GM13977 (cell line): Measurements from ENCODE around the gene BLTP2.
A peak's percentile ranks its signal among the peaks of the same experiment; 100 is the strongest.
"Not testable (repeated sequence)": the region's sequence is repeated elsewhere in the genome, so short reads cannot be mapped to it uniquely, and the experiment has no call there.

ENCODE experiments used
- DNase-seq: peaks from one replicate; pipeline ENCODE4 v3.0.0; 2012; ENCODE audit warnings: low spot score
- in situ Hi-C: fragments of 300-500 bp; cut with MboI; formaldehyde crosslinking; loops from one replicate; pipeline ENCODE4 v1.12.0; 2022; ENCODE audit warnings: low sequenced_read_pairs, low pct_unique_long_range_greater_than_20kb, mixed read lengths, inconsistent platforms; ENCODE audit not compliant: unreplicated experiment
- TF ChIP-seq, protein P1 (sequence below): IDR thresholded peaks from 2 replicates; pipeline ENCODE4 v1.5.1; 2012; ENCODE audit warnings: mild to moderate bottlenecking, control low read depth; ENCODE audit not compliant: insufficient read depth; ENCODE audit errors: extremely low read depth, missing control alignments

BLTP2 gene

DNA sequence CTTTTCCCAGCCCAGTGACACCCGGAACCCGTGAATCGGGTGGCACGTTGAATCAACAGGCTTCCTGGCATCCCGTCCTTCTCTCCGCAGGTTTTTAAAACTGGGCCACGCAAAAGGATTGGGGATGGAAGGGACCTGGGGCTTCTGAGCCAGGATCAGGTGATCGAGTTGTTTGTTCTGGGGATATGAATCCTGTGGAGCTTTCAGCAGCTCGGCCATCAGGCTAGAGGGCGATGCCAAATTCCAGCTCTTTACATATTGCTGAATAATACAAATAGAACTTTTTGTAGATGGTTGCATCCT is 17.5 kb upstream of the BLTP2 start:
- in situ Hi-C loops, result no loop called here
- no peak for DNase-seq
- TF ChIP-seq, protein P1, sequence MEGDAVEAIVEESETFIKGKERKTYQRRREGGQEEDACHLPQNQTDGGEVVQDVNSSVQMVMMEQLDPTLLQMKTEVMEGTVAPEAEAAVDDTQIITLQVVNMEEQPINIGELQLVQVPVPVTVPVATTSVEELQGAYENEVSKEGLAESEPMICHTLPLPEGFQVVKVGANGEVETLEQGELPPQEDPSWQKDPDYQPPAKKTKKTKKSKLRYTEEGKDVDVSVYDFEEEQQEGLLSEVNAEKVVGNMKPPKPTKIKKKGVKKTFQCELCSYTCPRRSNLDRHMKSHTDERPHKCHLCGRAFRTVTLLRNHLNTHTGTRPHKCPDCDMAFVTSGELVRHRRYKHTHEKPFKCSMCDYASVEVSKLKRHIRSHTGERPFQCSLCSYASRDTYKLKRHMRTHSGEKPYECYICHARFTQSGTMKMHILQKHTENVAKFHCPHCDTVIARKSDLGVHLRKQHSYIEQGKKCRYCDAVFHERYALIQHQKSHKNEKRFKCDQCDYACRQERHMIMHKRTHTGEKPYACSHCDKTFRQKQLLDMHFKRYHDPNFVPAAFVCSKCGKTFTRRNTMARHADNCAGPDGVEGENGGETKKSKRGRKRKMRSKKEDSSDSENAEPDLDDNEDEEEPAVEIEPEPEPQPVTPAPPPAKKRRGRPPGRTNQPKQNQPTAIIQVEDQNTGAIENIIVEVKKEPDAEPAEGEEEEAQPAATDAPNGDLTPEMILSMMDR, result no peak

DNA sequence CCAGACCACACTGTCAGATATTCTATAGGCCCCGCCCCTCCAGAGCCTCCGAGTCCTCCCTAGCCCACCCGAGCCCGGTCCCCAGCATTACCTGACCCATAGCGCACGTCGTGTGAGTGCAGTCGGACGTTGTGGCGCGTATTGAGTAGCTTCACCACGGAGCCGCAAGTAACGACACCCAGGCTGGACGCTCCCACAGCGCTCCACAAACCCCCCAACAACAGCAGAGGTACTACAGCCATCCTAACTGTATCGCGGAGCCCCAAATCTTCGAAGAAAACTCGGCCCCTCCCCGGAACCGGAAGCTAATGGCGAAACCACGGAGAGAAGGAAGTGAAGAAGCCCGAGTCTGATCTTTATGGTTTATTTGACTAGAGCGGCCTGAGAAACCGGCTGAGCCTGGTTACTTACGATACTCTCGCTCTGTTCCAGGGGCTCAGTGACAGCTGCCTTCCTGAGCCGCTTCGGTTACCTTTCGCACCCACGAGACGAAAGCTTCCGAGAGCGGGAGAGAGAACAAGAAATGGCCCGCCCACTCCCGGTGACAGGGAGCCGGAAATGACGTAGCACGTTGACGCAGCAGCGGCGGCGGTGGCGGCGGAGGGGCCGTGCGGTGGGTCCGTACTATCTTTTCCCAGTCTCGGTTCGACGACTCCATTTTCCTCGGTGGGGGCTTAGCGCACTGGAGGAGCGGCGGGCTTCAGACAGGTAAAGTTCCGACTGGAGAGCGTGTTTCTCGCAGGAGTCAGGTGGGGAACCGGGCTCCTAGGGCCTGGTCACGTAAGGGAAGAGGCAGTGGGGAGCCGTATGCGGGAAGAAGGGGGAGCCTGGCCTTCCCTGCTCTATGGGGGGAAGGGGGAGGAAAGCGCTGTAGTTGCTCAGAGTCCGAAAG is 16.9 kb upstream of the BLTP2 start, which contains the start of the genes SDF2 and SUPT6H:
Gene SDF2 (minus strand): TSS at position 272 of the 892 bp plus-strand sequence. CDS start 30 bp downstream, at position 242.
Gene SUPT6H (plus strand): TSS at position 571 of the 892 bp plus-strand sequence. CDS start 11,197 bp downstream, outside the sequence.
- TF ChIP-seq, protein P1, result no peak
- DNase-seq, result peak; percentile 94
- in situ Hi-C loops, result no loop called here

DNA sequence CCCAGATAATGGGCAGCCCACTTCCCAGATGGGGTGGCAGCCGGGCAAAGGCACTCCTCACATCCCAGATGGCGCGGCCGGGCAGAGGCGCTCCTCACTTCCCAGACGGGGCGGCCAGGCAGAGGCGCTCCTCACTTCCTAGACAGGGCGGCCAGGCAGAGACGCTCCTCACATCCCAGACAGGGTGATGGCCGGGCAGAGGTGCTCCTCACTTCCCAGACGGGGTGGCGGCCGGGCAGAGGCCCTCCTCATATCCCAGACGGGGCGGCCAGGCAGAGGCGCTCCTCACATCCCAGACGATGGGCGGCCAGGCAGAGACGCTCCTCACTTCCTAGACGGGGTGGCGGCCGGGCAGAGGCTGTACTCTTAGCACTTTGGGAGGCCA is 14.5 kb upstream of the BLTP2 start:
- DNase-seq, in situ Hi-C loops: not testable (repeated sequence)

DNA sequence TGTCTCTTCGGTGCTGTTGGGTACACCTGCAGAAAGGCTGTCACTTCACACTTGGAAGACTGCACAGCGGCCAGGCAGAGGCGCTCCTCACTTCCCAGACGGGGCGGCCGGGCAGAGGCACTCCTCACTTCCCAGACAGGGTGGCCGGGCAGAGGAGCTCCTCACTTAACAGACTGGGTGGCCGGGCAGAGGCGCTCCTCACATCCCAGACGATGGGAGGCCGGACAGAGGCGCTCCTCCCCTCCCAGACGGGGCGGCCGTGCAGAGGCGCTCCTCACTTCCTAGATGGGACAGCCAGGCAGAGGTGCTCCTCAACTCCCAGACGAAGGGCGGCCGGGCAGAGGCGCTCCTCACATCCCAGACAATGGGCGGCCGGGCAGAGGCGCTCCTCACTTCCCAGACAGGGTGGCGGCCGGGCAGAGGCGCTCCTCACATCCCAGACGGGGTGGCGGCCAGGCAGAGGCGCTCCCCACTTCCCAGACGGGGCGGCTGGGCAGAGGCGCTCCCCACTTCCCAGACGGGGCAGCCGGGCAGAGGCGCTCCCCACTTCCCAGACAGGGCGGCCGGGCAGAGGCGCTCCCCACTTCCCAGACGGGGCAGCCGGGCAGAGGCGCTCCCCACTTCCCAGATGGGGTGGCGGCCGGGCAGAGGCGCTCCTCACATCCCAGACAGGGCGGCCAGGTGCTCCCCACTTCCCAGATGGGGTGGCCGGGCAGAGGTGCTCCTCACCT is 14.0 kb upstream of the BLTP2 start:
- DNase-seq, in situ Hi-C loops: not testable (repeated sequence)

DNA sequence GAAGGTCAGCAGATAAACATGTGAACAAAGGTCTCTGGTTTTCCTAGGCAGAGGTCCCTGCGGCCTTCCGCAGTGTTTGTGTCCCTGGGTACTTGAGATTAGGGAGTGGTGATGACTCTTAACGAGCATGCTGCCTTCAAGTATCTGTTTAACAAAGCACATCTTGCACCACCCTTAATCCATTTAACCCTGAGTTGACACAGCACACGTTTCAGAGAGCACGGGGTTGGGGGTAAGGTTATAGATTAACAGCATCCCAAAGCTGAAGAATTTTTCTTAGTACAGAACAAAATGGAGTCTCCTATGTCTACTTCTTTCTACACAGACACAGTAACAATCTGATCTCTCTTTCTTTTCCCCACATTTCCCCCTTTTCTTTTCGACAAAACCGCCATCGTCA is 13.4 kb upstream of the BLTP2 start:
- DNase-seq, in situ Hi-C loops: not testable (repeated sequence)

DNA sequence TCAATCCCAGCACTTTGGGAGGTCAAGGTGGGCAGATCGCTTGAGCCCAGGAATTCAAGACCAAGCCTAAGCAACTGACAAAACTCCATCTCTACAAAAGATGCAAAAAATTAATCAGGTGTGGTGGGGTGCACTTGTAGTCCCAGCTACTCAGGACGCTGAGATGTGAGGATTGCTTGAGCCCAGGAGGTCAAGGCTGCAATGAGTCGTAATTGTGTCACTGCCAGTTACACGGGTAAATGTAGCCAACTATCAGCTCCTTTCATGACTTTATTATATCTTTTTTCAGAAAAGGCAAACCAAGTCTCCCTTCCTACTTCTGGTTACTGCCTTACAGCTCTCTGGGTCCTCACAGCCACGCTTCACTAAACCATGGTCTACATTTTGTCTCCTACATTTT is 12.8 kb upstream of the BLTP2 start:
- TF ChIP-seq, protein P1, result no peak
- in situ Hi-C loops, result no loop called here

DNA sequence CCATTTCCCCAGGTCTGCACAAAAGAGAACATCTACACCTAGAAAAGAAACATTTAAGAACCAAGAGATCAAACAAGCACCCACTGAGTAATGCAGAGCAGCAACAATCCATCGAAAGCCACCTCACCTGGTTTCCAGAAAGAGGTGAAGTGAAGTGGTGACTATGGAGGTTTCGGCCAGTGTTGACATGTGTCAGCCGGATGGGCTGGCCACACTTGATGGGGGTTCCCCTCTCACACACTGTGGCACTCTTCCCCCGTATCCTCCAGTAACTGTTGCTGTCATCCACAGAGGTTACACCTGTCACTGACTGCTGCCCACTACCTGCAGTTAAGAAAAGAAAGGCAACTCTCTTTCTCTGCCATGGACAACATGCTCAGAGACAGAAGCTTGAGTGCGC is 10.2 kb upstream of the BLTP2 start:
- TF ChIP-seq, protein P1, result no peak
- in situ Hi-C loops, result no loop called here

More for the DNA sequence above, 12.8 kb upstream of the BLTP2 start:
- no peak for DNase-seq

DNA sequence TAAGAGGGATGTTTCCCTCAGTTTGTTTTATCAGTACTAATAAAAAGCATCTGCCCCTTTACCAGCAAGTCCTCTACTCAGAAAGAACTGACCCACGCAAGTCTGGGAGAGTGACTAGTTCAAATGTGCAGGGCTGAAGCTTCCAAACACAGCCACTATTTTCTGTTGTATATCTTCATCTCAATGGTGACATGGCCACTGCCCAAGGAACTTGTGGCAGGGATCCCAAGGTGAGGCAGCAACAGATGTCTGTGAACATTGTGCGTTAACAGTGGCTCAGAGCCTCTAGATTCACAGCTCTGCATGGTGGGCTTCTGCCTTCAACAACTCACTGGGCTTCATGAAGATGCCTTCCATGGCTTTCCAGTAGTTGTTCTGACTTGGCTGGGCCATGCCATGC is 3.7 kb upstream of the BLTP2 start:
- TF ChIP-seq, protein P1, result no peak
- in situ Hi-C loops, result no loop called here
- DNase-seq, result no peak

More for the DNA sequence above, 10.2 kb upstream of the BLTP2 start:
- DNase-seq, result no peak
